RWPE1 (cell line): Measurements from ENCODE around the gene SPTLC3.

ENCODE experiments used
- CTCF ChIA-PET: fragments of 350-600 bp; sonication (Branson Sonifier 250); formaldehyde crosslinking; extraction: SDS; loops from one replicate; lab custom pipeline; 2021; lab: Yijun Ruan, JAX
- POLR2A ChIA-PET: fragments of 400-600 bp; formaldehyde crosslinking; extraction: SDS; loops from one replicate; lab custom pipeline; 2020; ENCODE audit warnings: antibody characterized with exemption; ENCODE audit not compliant: low non-redundant PET; lab: Yijun Ruan, JAX
- DNase-seq: peaks from one replicate; pipeline ENCODE4 v3.0.0; 2012; ENCODE audit warnings: low spot score
- H3K27ac ChIP-seq: fragments of 450-650 bp; 2 replicates; pipeline ENCODE4 v1.5.1; 2017
- TF ChIP-seq, protein P1 (sequence below): fragments of 450-650 bp; conservative IDR thresholded peaks from 2 replicates; pipeline ENCODE4 v1.5.1; 2017; ENCODE audit warnings: low read depth, mild to moderate bottlenecking

SPTLC3 gene

DNA sequence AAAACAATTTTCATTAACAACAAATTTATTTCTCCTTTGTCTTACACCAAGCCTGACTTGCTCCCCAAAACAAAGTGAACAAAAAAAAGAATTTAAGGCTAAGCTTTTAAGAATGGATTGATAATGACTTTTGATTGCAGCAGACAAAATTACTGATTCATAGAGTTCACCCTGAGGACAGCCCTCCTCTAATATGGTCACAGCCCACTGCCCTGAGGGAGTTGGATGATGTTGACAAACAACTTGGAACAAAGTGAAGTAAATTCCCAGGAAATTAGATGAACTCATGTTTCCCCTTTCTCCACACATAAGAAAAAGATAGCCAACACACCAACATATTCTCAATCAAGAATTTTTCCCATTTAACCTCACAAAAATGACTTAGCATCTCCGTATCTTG lies 204.6 kb downstream of the SPTLC3 start:
- H3K27ac ChIP-seq: no peak overlapping the region
- ChIA-PET POLR2A (no interaction called here), CTCF (interaction anchor here (1.1 kb wide), 1 partner anchor 89 kb away, joined by 3 read pairs; no protein-coding TSS in a partner anchor)
- TF ChIP-seq, protein P1, sequence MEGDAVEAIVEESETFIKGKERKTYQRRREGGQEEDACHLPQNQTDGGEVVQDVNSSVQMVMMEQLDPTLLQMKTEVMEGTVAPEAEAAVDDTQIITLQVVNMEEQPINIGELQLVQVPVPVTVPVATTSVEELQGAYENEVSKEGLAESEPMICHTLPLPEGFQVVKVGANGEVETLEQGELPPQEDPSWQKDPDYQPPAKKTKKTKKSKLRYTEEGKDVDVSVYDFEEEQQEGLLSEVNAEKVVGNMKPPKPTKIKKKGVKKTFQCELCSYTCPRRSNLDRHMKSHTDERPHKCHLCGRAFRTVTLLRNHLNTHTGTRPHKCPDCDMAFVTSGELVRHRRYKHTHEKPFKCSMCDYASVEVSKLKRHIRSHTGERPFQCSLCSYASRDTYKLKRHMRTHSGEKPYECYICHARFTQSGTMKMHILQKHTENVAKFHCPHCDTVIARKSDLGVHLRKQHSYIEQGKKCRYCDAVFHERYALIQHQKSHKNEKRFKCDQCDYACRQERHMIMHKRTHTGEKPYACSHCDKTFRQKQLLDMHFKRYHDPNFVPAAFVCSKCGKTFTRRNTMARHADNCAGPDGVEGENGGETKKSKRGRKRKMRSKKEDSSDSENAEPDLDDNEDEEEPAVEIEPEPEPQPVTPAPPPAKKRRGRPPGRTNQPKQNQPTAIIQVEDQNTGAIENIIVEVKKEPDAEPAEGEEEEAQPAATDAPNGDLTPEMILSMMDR: no peak
- no peak for DNase-seq

DNA sequence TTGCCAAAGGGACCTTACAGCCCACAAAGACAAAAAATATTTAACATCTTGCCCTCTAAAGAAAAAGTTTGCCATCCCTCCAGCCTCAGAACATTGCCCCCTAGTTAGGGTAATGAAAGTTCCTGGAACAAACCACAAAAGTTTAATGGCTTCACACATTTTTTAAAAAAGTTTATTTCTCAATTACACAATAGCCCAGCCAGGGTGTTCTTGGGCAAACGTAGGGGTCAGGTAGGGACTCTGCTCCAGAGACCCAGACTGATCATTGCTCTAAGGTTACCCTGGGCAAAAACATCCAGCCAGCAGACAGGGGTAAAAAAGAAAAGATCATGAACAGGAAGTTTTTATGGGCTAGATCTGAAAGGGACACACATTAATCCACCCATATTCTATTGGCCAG lies 207.8 kb downstream of the SPTLC3 start:
- TF ChIP-seq, protein P1: no peak
- no peak overlapping the region for H3K27ac ChIP-seq
- ChIA-PET CTCF (no interaction called here), POLR2A (no interaction called here)
- no peak for DNase-seq
